ENCODE data around the gene SLC22A3. TPM values are rescaled to one million over a fixed set of nuclear protein-coding genes. Genes with fewer than 3 reads are reported as not detected.
"Not testable (repeated sequence)": the region's sequence is repeated elsewhere in the genome, so short reads cannot be mapped to it uniquely, and the experiment has no call there.

SLC22A3 gene
- total RNA-seq, 2 donors from 2014 or later, result not detected

DNA sequence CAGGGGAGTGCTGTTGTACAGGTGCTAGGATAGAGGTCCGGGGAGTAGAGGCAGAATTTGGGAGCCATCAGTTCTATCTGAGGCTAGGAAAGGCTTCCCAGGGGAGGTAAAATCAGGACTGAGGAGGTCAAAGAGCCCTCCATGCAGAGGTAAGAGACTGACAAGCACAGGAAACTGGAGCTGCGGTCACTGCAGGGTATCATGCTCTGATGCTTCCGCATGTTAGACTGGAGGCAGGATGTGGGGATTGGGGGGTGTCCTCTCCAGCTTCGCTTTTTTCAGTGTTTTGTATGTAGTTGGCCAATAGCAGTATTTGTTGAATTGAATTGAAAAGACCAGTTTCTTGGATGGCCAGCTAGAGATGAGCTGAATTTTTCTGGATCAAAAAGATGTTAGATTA is 87.8 kb downstream of the SLC22A3 start:
- H3K27me3 Mint-ChIP-seq, result peaks cover 5 to 12% of the 10 kb centered on the region in 2 donors
- DNase-seq (ENCODE audit: low spot score), result no peak
- no peak for ATAC-seq
- peaks cover 0 to 11% of the 10 kb centered on the region in 2 donors for H3K4me1 Mint-ChIP-seq (ENCODE audit: low read depth in 2 of 2)
- H3K4me3 Mint-ChIP-seq, result no peak overlapping the region
- peak overlapping the region in 1 of 2 donors; percentile 54 for H3K27ac Mint-ChIP-seq
- no peaks in the 10 kb centered on the region for H3K36me3 Mint-ChIP-seq
- no peaks in the 10 kb centered on the region for H3K9me3 Mint-ChIP-seq

- Mint-ChIP-seq H3K4me3 (no peak overlapping the region), H3K36me3 (no peaks in the 10 kb centered on the region), H3K27me3 (peaks cover 5 to 8% of the 10 kb centered on the region in 2 donors)
These were observed 89.0 kb downstream of the SLC22A3 start for GRCh38 chr6:160437154-160437553.

DNA sequence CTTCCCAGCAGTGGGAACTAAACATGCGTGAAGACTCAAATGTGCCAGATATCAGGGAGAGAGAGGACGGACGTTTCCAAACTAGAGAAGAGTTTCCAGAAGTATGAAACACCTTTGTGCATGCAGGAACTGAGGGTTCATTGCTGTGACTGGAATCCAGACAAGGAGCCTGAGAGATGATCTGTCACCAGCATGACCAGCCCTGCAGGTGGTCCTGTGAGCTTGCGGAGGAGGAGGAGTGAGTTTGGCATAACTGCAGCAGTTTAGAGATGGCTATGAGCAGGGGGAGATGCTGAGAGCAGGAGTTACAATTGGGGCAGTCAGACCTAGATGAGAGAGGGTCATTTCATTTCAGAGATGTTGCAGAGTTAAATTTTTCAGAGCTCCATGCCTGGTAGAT is 89.6 kb downstream of the SLC22A3 start:
- no peaks in the 10 kb centered on the region for H3K9me3 Mint-ChIP-seq
- no peak overlapping the region for H3K4me3 Mint-ChIP-seq
- H3K27ac Mint-ChIP-seq, result no peak overlapping the region
- H3K27me3 Mint-ChIP-seq, result peaks cover 5 to 8% of the 10 kb centered on the region in 2 donors
- DNase-seq (ENCODE audit: low spot score) (no peak), ATAC-seq (no peak)
- no peaks in the 10 kb centered on the region for H3K36me3 Mint-ChIP-seq
- H3K4me1 Mint-ChIP-seq (ENCODE audit: low read depth in 2 of 2), result peaks cover 0 to 11% of the 10 kb centered on the region in 2 donors

More at GRCh38 chr6:160437154-160437553, 89.0 kb downstream of the SLC22A3 start:
- Mint-ChIP-seq H3K27ac (no peak overlapping the region), H3K4me1 (ENCODE audit: low read depth in 2 of 2) (peaks cover 0 to 11% of the 10 kb centered on the region in 2 donors), H3K9me3 (no peaks in the 10 kb centered on the region)
- no peak for DNase-seq (ENCODE audit: low spot score)
- ATAC-seq, result no peak

DNA sequence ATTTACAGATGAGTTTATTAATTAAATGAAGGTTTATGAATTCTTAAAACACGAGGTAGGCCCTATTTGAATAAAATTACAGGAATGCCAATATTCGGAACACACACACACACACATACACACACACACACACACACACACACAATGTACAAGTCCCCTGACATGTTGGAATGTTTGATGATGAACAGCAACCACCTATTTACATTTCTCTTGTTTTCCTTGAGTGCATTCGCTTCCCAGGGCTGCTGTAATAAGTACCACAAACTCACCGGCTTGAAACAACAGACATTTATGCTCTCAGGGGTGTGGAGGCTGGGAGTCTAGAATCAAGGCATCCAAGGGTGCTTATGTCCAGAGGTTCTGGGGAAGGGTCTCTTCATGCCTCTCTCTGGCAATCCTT is 90.3 kb downstream of the SLC22A3 start:
- no peak overlapping the region for H3K27ac Mint-ChIP-seq
- H3K4me1 Mint-ChIP-seq (ENCODE audit: low read depth in 2 of 2), result peaks cover 0 to 11% of the 10 kb centered on the region in 2 donors
- H3K4me3 Mint-ChIP-seq, result no peak overlapping the region
- ATAC-seq (no peak), DNase-seq (ENCODE audit: low spot score) (no peak)
- no peaks in the 10 kb centered on the region for H3K36me3 Mint-ChIP-seq
- peaks cover 3 to 8% of the 10 kb centered on the region in 2 donors for H3K27me3 Mint-ChIP-seq
- no peaks in the 10 kb centered on the region for H3K9me3 Mint-ChIP-seq

DNA sequence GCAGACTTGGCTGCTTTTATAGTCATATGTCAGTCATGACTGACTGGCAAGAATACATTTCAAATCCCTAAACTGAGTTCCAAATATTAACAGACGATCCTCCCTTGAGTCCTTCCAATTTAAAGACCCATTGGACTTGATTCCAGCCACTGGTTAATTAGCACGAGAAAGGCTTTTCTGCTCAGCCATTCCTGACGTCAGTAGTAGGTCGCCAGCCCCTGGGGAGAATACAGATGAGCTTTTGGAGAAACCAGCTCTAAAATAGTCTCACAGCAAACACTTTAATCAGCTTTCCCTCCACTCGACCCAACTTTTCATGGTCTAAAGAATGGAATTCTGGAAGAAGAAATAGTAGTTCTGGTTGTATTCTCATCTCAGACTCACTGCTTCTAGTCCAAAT is 91.6 kb downstream of the SLC22A3 start:
- Mint-ChIP-seq H3K36me3 (no peaks in the 10 kb centered on the region), H3K4me3 (no peak overlapping the region), H3K27ac (no peak overlapping the region), H3K9me3 (no peaks in the 10 kb centered on the region), H3K4me1 (ENCODE audit: low read depth in 2 of 2) (peaks cover 0 to 12% of the 10 kb centered on the region in 2 donors), H3K27me3 (peaks cover 0 to 8% of the 10 kb centered on the region in 2 donors)
- no peak for ATAC-seq
- no peak for DNase-seq (ENCODE audit: low spot score)

- Mint-ChIP-seq H3K36me3 (peaks cover 5% of the 10 kb centered on the region), H3K4me1 (ENCODE audit: low read depth in 2 of 2) (peaks cover 15 to 17% of the 10 kb centered on the region in 2 donors), H3K27ac (no peak overlapping the region), H3K9me3 (no peaks in the 10 kb centered on the region), H3K4me3 (no peak overlapping the region), H3K27me3 (peaks cover 0 to 4% of the 10 kb centered on the region in 2 donors)
- DNase-seq (ENCODE audit: low spot score), result no peak
- no peak for ATAC-seq
These were observed 94.0 kb downstream of the SLC22A3 start for GRCh38 chr6:160442151-160442550.

- no peaks in the 10 kb centered on the region for H3K27me3 Mint-ChIP-seq
- H3K36me3 Mint-ChIP-seq, result peaks cover 10% of the 10 kb centered on the region
- H3K9me3 Mint-ChIP-seq, result no peaks in the 10 kb centered on the region
- DNase-seq (ENCODE audit: low spot score), result no peak
- no peak for ATAC-seq
- H3K27ac Mint-ChIP-seq, result peak overlapping the region; percentile 10 to 39
- H3K4me1 Mint-ChIP-seq (ENCODE audit: low read depth in 2 of 2), result peaks cover 18 to 21% of the 10 kb centered on the region in 2 donors
- no peak overlapping the region for H3K4me3 Mint-ChIP-seq
These were observed 97.0 kb downstream of the SLC22A3 start for GRCh38 chr6:160445130-160445529.

DNA sequence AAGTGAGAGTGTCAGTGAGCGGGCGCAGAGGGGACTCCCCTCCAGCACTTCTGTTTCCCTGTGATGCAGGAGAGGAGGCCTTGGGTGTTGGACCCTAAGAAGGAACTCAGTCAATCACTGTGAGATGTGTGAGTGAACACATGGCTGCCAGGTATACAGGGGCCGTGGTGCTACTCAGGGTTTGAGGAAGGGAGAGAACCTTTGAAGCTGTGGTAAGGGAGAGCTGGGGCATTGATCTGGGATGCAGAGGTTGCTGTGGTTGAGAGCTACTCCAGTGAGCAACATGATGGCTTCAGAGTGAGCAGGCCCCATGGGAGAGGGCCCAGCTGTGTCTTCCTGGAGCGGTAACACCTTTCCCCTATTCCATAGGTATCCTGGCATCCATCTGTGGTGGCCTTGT is 99.2 kb downstream of the SLC22A3 start:
- no peak overlapping the region for H3K27ac Mint-ChIP-seq
- H3K4me1 Mint-ChIP-seq (ENCODE audit: low read depth in 2 of 2), result peaks cover 18 to 21% of the 10 kb centered on the region in 2 donors
- peaks cover 10% of the 10 kb centered on the region for H3K36me3 Mint-ChIP-seq
- no peak overlapping the region for H3K4me3 Mint-ChIP-seq
- H3K9me3 Mint-ChIP-seq, result no peaks in the 10 kb centered on the region
- H3K27me3 Mint-ChIP-seq, result no peaks in the 10 kb centered on the region
- no peak for DNase-seq (ENCODE audit: low spot score)
- no peak for ATAC-seq

- ATAC-seq; H3K27ac Mint-ChIP-seq; DNase-seq (ENCODE audit: low spot score); H3K9me3 Mint-ChIP-seq; H3K27me3 Mint-ChIP-seq; H3K4me3 Mint-ChIP-seq: not testable (repeated sequence)
- Mint-ChIP-seq H3K4me1 (ENCODE audit: low read depth in 2 of 2) (peaks cover 18 to 20% of the 10 kb centered on the region in 2 donors), H3K36me3 (peaks cover 10% of the 10 kb centered on the region)
These were observed 101.6 kb downstream of the SLC22A3 start for GRCh38 chr6:160449787-160450186.

DNA sequence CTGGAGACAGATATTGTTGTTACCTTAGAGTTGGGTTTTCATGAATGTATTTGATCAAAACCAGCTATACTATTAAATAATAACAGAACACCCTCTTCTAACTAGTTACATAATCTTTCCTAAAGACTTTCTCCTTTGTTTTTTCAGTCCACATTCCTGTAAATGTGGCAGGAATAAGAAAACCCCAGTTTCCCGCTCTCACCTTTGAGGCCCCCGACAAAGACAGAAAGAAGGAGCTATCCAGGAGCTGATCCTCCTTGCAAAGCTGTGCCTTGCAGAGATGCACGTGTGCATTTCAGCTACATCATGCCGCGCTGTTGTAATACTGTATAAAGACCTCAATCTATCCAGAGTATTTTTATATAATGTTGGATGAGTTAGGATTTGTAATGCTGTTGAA is 102.7 kb downstream of the SLC22A3 start:
- Mint-ChIP-seq H3K4me1 (ENCODE audit: low read depth in 2 of 2) (peaks cover 10 to 11% of the 10 kb centered on the region in 2 donors), H3K4me3 (no peak overlapping the region), H3K9me3 (no peaks in the 10 kb centered on the region), H3K36me3 (peaks cover 10% of the 10 kb centered on the region), H3K27ac (no peak overlapping the region), H3K27me3 (no peaks in the 10 kb centered on the region)
- no peak for ATAC-seq
- DNase-seq (ENCODE audit: low spot score), result no peak

DNA sequence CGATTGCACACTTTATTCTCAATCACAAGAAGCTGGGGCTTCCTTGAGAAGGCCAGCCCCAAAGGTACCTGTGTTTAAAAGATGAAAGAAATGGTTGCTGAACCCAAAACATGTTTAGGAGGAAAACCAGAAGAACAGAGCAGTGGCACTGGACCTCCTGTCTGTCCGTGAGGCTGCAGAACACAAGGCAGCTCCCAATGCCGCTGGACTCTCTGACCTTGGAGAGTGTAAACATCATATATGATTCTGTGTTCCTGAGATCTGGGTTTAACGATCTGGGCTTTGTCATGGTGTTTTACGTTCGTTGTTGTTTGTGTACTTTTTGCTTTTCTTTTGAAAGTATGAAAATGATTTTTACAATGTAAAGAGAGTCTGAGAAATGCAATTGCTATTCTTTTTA is 106.1 kb downstream of the SLC22A3 start:
- H3K27ac Mint-ChIP-seq, result peak overlapping the region in 1 of 2 donors; percentile 42
- H3K27me3 Mint-ChIP-seq, result no peaks in the 10 kb centered on the region
- peaks cover 18 to 22% of the 10 kb centered on the region in 2 donors for H3K4me1 Mint-ChIP-seq (ENCODE audit: low read depth in 2 of 2)
- H3K4me3 Mint-ChIP-seq, result no peak overlapping the region
- DNase-seq (ENCODE audit: low spot score) (no peak), ATAC-seq (no peak)
- no peaks in the 10 kb centered on the region for H3K9me3 Mint-ChIP-seq
- peaks cover 5% of the 10 kb centered on the region for H3K36me3 Mint-ChIP-seq

DNA sequence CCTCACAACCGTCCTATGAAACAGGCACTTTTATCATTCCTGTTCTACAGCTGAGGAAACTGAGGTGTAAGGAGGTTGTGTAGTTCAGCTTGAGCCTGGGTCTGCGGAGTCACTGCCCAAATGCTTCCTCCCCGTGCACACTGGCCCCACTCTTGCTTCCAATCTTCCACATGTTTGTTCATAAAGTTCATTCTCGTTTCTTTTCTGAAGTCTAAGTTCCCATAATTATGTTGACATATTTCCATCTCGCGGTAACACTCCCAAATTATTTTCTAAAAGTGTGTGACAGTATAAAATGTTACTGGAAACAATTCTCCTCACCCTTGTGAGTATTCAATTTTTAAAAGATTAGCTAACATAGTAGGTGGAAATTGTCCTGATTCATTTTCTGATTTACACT is 106.9 kb downstream of the SLC22A3 start:
- Mint-ChIP-seq H3K27me3 (no peaks in the 10 kb centered on the region), H3K4me1 (ENCODE audit: low read depth in 2 of 2) (peaks cover 26 to 30% of the 10 kb centered on the region in 2 donors), H3K4me3 (no peak overlapping the region), H3K36me3 (peaks cover 7% of the 10 kb centered on the region), H3K27ac (no peak overlapping the region), H3K9me3 (no peaks in the 10 kb centered on the region)
- no peak for DNase-seq (ENCODE audit: low spot score)
- no peak for ATAC-seq

DNA sequence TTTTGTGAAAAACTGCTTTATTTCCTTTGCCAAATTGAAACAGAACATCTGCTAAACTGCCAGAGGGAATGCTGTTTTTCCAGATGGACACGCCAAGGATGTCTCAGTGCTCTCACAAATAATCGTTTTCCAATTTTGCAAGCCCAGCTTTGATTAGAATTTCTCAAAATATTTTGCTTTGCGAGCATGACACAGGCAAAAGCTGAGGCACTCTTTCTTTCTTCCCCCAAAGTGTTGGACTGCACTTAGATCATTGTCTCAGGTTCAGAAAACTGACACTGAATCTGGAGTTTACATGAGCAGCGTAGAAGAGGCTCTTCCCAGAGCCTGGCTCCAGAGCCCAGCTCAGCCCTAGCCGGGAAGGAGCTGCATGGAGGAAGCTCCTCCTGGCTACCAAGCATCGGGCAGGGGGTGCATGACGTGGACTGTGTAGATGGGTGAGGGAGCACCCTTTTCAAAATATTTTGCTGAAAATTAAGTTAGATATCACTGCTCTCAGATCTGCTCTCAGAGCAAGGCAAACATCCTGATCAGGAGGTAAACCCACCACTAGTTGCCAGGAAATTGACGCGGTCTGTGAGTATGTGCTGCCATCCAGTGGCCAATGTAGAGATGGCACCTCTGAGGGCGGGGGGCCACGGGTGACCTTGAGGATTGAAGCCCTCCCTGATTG is 107.5 kb downstream of the SLC22A3 start:
- DNase-seq (ENCODE audit: low spot score) (peak; percentile 76), ATAC-seq (peak; percentile 82 to 88)
- Mint-ChIP-seq H3K9me3 (no peaks in the 10 kb centered on the region), H3K36me3 (peaks cover 10% of the 10 kb centered on the region), H3K27me3 (no peaks in the 10 kb centered on the region), H3K4me3 (no peak overlapping the region), H3K27ac (no peak overlapping the region), H3K4me1 (ENCODE audit: low read depth in 2 of 2) (peaks cover 32 to 36% of the 10 kb centered on the region in 2 donors)

GRCh38 chr6:160456214-160456546 is 108.0 kb downstream of the SLC22A3 start:
- Mint-ChIP-seq H3K27ac (no peak overlapping the region), H3K4me3 (no peak overlapping the region), H3K36me3 (peaks cover 14% of the 10 kb centered on the region), H3K4me1 (ENCODE audit: low read depth in 2 of 2) (peaks cover 37 to 41% of the 10 kb centered on the region in 2 donors), H3K27me3 (no peaks in the 10 kb centered on the region), H3K9me3 (no peaks in the 10 kb centered on the region)
- DNase-seq (ENCODE audit: low spot score) (no peak), ATAC-seq (peak in 1 of 2 donors; percentile 39)

GRCh38 chr6:160457823-160458222 is 109.6 kb downstream of the SLC22A3 start:
- DNase-seq (ENCODE audit: low spot score) (no peak), ATAC-seq (no peak)
- H3K27me3 Mint-ChIP-seq, result no peaks in the 10 kb centered on the region
- H3K4me1 Mint-ChIP-seq (ENCODE audit: low read depth in 2 of 2), result peaks cover 54 to 55% of the 10 kb centered on the region in 2 donors
- peak overlapping the region in 1 of 2 donors; percentile 79 for H3K27ac Mint-ChIP-seq
- H3K4me3 Mint-ChIP-seq, result no peak overlapping the region
- peaks cover 22% of the 10 kb centered on the region for H3K36me3 Mint-ChIP-seq
- peaks cover 2% of the 10 kb centered on the region for H3K9me3 Mint-ChIP-seq
